GM12864 (cell line): Measurements from ENCODE around the gene TBL1XR1.
A peak's percentile ranks its signal among the peaks of the same experiment; 100 is the strongest.

Experiments used
- DNase-seq: peaks from one replicate; pipeline ENCODE4 v3.0.0-alpha.2; 2011; ENCODE audit warnings: low read depth
- H3K4me3 ChIP-seq: 2 replicates; pipeline ENCODE4 v1.5.1; 2011; ENCODE audit warnings: mild to moderate bottlenecking, low read depth, low read length, control low read depth
- TF ChIP-seq, protein P1 (sequence below): IDR thresholded peaks from 2 replicates; pipeline ENCODE4 v1.5.1; 2011; ENCODE audit warnings: low read depth, mild to moderate bottlenecking, moderate library complexity, low read length, control low read depth, inconsistent platforms; ENCODE audit errors: missing control alignments

Gene TBL1XR1

DNA sequence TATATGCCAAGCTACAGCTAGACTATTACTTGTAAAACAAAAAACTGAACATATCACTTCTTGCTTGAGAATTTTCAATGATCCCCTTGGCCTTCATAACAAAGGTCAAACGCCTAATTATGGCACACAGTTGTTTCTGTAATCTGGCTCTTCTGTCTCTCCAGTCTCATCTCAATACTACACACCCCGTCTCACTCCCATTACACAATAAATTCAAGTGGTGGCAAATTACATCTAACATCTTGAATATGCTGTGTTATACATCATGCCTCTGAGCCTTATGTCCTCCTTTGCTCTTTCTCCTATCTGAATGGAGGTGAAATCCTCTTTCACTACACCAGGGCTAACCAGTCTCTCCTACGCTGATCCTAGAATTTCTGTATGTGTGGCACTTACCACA, 140.4 kb downstream of the TBL1XR1 start:
- TF ChIP-seq, protein P1, sequence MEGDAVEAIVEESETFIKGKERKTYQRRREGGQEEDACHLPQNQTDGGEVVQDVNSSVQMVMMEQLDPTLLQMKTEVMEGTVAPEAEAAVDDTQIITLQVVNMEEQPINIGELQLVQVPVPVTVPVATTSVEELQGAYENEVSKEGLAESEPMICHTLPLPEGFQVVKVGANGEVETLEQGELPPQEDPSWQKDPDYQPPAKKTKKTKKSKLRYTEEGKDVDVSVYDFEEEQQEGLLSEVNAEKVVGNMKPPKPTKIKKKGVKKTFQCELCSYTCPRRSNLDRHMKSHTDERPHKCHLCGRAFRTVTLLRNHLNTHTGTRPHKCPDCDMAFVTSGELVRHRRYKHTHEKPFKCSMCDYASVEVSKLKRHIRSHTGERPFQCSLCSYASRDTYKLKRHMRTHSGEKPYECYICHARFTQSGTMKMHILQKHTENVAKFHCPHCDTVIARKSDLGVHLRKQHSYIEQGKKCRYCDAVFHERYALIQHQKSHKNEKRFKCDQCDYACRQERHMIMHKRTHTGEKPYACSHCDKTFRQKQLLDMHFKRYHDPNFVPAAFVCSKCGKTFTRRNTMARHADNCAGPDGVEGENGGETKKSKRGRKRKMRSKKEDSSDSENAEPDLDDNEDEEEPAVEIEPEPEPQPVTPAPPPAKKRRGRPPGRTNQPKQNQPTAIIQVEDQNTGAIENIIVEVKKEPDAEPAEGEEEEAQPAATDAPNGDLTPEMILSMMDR: no peak
- H3K4me3 ChIP-seq: no peak overlapping the region
- no peak for DNase-seq

DNA sequence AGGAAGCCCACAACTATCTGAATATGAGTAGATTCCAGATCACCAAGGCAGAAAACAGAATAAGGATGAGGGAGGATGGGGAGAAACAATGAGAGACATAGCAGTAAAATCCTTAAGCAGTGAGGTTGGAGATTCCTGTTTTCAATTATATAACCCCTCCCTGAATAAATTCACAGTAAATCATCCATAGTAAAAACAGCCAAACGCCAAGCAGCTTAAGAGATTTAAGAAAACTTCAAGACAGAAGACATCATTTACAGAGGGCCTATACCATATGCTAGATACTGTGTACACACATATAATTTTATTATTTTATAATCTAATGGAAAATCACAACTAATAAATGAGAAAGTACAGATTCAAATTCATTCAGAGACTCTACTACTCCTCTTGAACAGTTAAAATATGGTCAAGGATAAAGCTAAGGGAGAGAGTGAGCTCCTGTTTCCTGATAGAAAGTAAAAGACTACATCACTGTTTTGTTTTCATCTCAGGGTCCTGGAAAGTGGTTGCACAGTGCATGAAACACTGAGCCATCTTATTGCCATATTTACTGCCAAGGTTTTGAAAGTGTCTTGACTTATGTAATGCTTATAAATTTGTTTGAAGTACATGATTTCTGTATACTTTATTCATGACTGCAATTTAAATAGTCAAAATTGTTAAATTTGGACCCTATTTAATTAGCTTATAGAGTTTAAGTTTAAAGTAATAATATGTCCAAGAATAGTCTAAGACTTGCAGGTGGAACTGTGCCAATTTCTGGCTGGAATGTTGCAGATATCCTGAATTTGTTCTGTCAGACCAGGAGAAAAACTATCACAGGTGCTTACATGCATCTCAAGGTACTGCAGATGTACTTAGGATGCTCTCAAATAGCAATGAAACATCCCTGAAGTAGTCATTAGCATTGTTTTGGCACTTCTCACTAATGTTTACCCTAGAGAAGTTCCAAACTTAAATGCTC, 141.4 kb downstream of the TBL1XR1 start:
- H3K4me3 ChIP-seq: no peak overlapping the region
- no peak for DNase-seq
- TF ChIP-seq, protein P1: no peak

DNA sequence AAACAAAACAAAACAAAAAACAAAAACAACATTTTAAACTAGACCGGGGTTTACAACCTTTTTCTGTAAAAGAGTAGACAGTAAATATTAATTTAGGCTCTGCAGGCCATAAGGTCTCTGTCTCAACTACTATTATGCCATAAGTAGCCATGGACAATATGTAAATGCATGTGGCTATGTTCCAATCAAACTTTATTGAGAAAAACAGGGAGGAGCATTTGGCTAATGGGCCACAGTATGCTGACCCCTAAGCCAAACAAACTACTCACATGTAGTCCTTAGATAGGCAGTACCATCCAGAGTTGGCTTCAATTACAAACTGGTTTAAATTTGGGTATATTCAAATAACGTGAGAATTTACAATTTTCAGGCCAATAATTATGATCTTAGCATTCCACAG, 144.2 kb downstream of the TBL1XR1 start:
- no peak overlapping the region for H3K4me3 ChIP-seq
- TF ChIP-seq, protein P1: no peak
- no peak for DNase-seq

DNA sequence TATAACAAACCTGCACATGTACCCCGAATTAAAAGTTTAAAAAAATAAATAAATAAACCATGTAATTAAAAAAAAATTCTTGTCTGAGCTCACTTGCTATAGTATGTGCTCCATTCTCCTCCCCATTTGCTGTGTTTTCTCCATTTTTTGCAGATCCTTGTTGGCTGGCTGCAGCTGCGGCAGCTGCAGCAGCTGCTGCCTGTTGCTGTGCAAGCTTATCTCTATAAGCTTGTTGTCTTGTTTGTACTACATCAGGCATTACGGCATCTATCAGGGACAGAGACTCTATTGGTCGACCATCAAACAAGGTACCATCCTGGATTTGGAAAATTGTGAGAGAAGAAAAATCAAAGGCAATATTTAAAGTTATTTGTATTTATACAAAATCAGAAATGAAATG, 145.9 kb downstream of the TBL1XR1 start:
- no peak overlapping the region for H3K4me3 ChIP-seq
- DNase-seq: no peak
- TF ChIP-seq, protein P1: no peak

DNA sequence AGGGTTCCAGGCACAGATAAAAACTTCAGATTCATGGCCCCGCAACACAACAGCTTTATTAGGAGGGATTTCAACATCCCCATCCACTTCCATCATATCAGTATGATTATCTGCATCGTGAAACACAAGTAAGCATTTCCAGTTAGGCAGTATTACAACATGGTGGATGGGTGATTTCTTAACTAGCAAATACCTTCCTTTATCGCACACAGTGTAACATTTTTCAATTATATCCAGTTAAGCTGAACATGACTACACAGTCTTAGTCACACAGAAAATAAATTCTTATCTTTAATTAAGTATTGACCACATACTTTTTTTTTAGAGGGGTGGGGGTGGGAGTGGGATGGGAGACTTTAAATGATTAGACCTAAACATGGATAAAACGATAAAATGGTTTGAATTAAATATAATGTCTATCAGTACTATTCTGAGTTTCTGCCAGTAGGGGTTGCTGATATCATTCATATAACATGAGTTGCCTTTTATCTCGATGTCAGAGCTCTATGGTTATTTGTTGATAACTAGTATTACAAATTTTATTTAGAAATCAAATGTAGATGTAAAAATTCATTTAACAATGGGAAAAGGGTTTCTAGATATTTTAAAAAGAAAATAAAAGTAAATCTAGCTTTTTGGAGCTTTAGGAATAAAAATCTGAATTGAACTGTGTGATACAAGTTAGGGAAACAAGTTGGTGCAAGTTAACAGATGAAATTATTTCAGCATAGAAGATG, 146.6 kb downstream of the TBL1XR1 start:
- TF ChIP-seq, protein P1: peak; percentile 29
- no peak overlapping the region for H3K4me3 ChIP-seq
- no peak for DNase-seq

DNA sequence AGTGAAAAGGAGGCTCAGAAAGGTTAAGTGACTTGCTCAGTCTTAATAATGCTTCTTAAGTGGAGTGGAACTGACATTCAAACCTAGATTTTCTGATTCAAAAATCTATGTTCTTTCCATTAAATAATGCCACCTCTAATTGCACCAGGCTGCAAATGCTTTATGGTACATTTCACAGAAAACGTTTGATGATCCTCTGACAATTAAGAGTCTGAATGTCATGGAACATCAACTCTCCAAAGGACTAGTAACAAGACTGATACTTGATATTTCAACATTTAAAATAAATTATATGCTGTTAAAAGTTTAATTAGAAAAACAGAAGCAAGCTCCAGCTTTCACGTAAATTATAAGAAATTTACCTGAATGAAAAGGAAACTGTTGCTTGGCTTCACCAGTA, 151.5 kb downstream of the TBL1XR1 start:
- DNase-seq: no peak
- TF ChIP-seq, protein P1: no peak
- no peak overlapping the region for H3K4me3 ChIP-seq
